Mesodermal cell (in vitro differentiated cells): ENCODE results near the gene FAM13C.

Experiments
- H3K27ac ChIP-seq: 2 replicates; pipeline ENCODE4 v1.7.0; 2013; ENCODE audit warnings: mild to moderate bottlenecking, low read depth, low read length, moderate library complexity; ENCODE audit not compliant: severe bottlenecking
- H3K36me3 ChIP-seq: 2 replicates; pipeline ENCODE4 v1.7.1; 2013; ENCODE audit warnings: mild to moderate bottlenecking, low read length, moderate library complexity; ENCODE audit not compliant: control insufficient read depth, insufficient read depth
- H3K4me1 ChIP-seq: one replicate; pipeline ENCODE4 v1.7.1; 2013; ENCODE audit warnings: mild to moderate bottlenecking, low read length; ENCODE audit not compliant: insufficient read depth, control insufficient read depth, poor library complexity, severe bottlenecking
- H3K4me3 ChIP-seq: 2 replicates; pipeline ENCODE4 v1.7.0; 2013; ENCODE audit warnings: low read length, control low read depth, mild to moderate bottlenecking; ENCODE audit not compliant: insufficient read depth, poor library complexity, severe bottlenecking; ENCODE audit errors: extremely low read depth
- H3K9me3 ChIP-seq: 2 replicates; pipeline ENCODE4 v1.7.1; 2013; ENCODE audit warnings: mild to moderate bottlenecking, low read length, moderate library complexity; ENCODE audit not compliant: control insufficient read depth
- WGBS, 2 experiments: methylation state at CpG; one replicate each; pipeline ENCODE4 v1.1.5; 2013; ENCODE audit warnings: missing lambda C conversion rate in 2 of 2; ENCODE audit not compliant: insufficient coverage in 2 of 2; 5-methylcytosine and 5-hydroxymethylcytosine counted together

FAM13C gene

DNA sequence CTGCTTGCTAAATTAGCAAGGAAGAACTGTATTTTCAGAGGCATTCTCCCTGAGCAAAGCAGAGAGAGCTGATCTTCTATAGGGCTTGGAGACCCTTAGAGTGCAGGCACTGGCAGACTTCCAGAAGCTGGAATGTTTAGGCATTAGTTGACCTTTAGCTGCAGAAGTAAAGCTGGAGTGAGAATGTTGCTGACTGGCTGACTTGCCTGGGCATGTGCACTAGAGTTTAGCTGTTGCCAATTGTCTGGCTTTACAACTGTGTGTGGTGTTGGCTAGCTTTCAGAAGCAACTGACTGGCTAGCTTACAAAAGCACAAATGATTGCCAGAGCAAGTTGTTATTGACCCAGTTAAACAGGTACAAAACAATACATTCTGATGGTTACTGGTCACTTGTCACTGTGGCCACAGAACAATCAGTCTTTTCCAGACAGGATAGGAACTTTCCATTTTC, 25.1 kb downstream of the FAM13C start:
- Histone ChIP-seq H3K4me3 (no peak overlapping the region), H3K4me1 (peaks cover 9% of the 10 kb centered on the region), H3K9me3 (no peaks in the 10 kb centered on the region), H3K36me3 (no peaks in the 10 kb centered on the region), H3K27ac (peak overlapping the region; percentile 69)

DNA sequence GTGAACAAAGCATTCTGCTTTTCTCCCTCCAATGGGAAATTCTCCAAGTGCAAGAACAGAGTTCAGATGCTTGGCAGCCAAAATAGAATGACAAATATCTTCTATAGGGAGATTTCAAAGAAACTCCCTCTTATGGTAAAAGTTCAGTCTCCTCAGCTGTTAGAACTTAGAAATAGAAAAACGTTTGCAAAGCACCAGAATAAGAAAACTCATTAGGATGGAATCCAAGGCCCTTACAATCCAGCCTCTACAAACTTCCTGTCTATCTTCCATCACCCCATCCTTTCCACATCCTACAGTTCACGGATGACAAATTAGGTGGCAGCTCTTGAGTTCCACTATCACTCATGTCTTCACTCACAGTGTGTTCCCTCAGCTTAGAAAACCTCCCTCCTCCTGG, 25.7 kb downstream of the FAM13C start:
- Histone ChIP-seq H3K4me3 (no peak overlapping the region), H3K36me3 (no peaks in the 10 kb centered on the region), H3K4me1 (peaks cover 9% of the 10 kb centered on the region), H3K27ac (peak overlapping the region; percentile 69), H3K9me3 (no peaks in the 10 kb centered on the region)
- WGBS, 2 experiments, result 58 to 68% methylated on average over 2 of the region's 2 CpGs

DNA sequence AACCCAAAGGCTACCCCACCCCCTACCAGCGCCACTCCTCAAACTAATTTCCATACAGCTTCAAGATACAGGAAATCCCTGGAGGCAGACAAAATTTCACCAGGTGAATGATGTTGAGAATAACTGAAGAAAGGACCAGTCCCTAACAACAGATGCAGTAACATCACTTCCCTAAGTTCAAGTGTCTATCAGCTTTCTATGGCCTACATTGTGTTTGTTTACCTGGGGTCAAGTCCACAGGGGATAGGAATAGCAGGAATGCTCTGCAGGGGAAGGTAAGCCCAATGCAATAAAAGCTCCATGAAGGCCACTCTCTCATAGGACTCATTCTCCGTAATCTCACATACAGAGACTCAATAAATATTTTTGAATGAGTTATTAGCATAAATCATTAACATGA, 26.9 kb downstream of the FAM13C start:
- Histone ChIP-seq H3K27ac (no peak overlapping the region), H3K36me3 (no peaks in the 10 kb centered on the region), H3K4me1 (peaks cover 9% of the 10 kb centered on the region), H3K9me3 (no peaks in the 10 kb centered on the region), H3K4me3 (no peak overlapping the region)
- no CpG with 5 or more reads among the region's 2 CpGs for WGBS, 2 experiments

DNA sequence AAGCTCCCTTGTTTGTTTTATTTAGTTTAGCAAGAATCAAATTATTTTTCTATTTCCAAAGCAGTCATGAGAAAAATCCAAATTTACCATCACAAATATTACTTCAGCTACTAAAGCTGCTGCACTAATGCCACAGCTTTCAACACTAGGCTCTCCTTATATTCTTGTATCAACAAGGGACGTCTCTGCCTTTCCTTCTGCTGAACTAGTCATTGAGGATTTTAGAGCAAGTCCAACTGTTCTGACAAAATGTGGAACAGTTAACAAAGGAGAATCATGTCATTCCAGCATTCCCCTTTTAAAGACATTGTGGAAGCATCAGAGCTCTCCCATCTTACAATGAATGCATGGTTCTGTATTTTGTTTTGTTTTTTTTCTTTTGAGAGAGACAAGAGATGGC, 28.6 kb downstream of the FAM13C start:
- Histone ChIP-seq H3K9me3 (no peaks in the 10 kb centered on the region), H3K4me3 (no peak overlapping the region), H3K4me1 (peaks cover 9% of the 10 kb centered on the region), H3K27ac (no peak overlapping the region), H3K36me3 (no peaks in the 10 kb centered on the region)
- WGBS, 2 experiments, result 78 to 100% methylated on average over 1 of the region's 1 CpG

DNA sequence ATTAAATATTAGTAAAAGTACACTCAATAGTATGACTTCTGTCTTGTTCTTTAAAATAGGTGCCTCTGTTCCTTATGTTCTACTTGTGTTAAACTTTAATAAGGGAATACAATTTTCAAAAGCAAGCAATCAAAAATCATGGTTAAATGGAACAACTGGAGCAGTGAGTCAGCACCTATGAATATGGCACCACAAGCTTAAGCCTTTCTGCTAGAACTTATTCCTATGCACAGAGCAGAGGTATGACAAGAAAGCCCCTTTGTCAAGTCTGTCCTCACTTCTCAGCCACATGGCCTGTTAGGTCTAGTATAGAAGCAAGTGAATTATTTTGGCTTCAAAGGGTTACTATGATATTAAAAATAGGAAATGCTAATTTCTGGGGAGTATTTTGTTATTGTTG, 29.8 kb downstream of the FAM13C start:
- Histone ChIP-seq H3K4me1 (peaks cover 9% of the 10 kb centered on the region), H3K36me3 (no peaks in the 10 kb centered on the region), H3K4me3 (no peak overlapping the region), H3K9me3 (no peaks in the 10 kb centered on the region), H3K27ac (no peak overlapping the region)

GRCh38 chr10:59331661-59332060, 30.7 kb downstream of the FAM13C start:
- Histone ChIP-seq H3K9me3 (no peaks in the 10 kb centered on the region), H3K4me1 (peaks cover 5% of the 10 kb centered on the region), H3K4me3 (no peak overlapping the region), H3K36me3 (no peaks in the 10 kb centered on the region), H3K27ac (no peak overlapping the region)

- Histone ChIP-seq H3K4me3 (no peak overlapping the region), H3K9me3 (no peaks in the 10 kb centered on the region), H3K4me1 (no peaks in the 10 kb centered on the region), H3K27ac (no peak overlapping the region), H3K36me3 (no peaks in the 10 kb centered on the region)
These were observed 37.2 kb downstream of the FAM13C start for GRCh38 chr10:59325116-59325515.

DNA sequence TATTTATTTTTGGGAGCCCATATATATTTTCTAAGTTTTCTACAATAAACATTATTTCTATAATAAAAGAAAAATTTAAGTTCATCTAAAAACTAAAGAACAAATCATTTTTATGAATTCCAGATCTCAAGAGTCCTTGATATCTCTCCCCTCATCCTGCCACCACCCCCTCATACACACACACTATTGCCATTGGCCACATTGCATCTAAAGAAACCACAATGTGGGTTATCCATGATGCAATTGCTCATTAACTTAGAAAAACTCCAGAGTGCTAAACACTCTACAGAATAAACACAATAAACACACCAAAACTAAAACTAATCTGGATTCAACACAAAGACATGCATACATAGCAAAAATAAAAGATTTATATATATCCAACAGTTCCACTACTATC, 37.8 kb downstream of the FAM13C start:
- Histone ChIP-seq H3K4me3 (no peak overlapping the region), H3K9me3 (no peaks in the 10 kb centered on the region), H3K36me3 (no peaks in the 10 kb centered on the region), H3K4me1 (no peaks in the 10 kb centered on the region), H3K27ac (no peak overlapping the region)

- Histone ChIP-seq H3K4me1 (no peaks in the 10 kb centered on the region), H3K9me3 (no peaks in the 10 kb centered on the region), H3K27ac (no peak overlapping the region), H3K4me3 (no peak overlapping the region), H3K36me3 (no peaks in the 10 kb centered on the region)
- 91 to 100% methylated on average over 1 of the region's 2 CpGs for WGBS, 2 experiments
These were observed 38.4 kb downstream of the FAM13C start for GRCh38 chr10:59323831-59324401.

DNA sequence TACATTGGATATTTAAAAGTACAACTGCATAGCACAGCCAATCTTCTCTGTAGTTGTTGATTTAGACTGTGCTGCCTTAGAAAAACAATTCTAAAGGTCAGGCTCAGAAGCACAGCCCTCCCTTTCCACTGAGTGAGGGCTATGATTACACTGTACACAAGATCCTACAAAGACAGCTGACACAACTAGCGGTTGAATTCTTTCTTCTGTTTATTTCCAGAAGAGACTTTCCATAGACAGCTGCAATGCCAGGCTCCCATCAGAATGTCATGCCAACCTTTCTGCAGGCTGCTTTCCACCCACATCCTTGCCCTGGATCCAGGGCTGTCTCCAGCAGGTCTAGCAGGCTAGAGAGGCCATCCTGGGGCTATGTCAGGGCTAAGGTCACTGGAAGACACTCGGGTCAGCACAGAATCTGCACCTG, 39.3 kb downstream of the FAM13C start:
- Histone ChIP-seq H3K4me3 (no peak overlapping the region), H3K4me1 (no peaks in the 10 kb centered on the region), H3K9me3 (no peaks in the 10 kb centered on the region), H3K36me3 (no peaks in the 10 kb centered on the region), H3K27ac (no peak overlapping the region)
- 85% methylated on average over 2 of the region's 2 CpGs for WGBS, 2 experiments

GRCh38 chr10:59322131-59322530, 40.2 kb downstream of the FAM13C start:
- H3K4me3 ChIP-seq, result no peak overlapping the region
- no peaks in the 10 kb centered on the region for H3K9me3 ChIP-seq
- no peaks in the 10 kb centered on the region for H3K36me3 ChIP-seq
- 80 to 83% methylated on average over 1 to 3 of the region's 4 CpGs for WGBS, 2 experiments
- no peak overlapping the region for H3K27ac ChIP-seq
- H3K4me1 ChIP-seq, result no peaks in the 10 kb centered on the region

DNA sequence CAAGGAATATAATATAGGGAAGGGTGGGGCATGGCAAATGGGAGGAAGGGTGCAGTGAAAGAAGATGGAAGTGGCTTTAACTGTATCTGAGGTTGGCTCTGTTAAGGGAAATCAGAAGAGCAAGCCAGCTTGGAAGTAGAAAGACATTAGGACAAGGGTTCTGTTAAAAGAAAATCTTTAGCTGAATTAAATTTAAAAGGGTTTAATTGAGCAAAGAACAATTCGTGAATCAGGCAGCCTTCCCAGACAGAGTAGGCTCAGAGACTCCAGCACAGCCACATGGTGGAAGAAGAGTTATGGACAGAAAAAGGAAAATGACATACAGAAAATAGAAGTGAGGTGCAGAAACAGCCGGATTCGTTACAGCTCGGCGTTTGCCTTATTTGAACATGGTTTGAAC, 42.0 kb downstream of the FAM13C start:
- Histone ChIP-seq H3K36me3 (no peaks in the 10 kb centered on the region), H3K4me1 (no peaks in the 10 kb centered on the region), H3K27ac (no peak overlapping the region), H3K4me3 (no peak overlapping the region), H3K9me3 (no peaks in the 10 kb centered on the region)
- WGBS, 2 experiments, result 81 to 93% methylated on average over 5 of the region's 5 CpGs
